RWPE2 (cell line): ENCODE results near the gene NCOA5.

Source experiments
- ATAC-seq: fragments of 200-7000 bp; cut with Tn5 transposase; 3 replicates; pipeline ENCODE4 v1.9.1; 2021; ENCODE audit warnings: low read depth
- DNase-seq: peaks from one replicate; pipeline ENCODE4 v3.0.0-alpha.2; 2020; ENCODE audit warnings: low spot score
- H3K27ac ChIP-seq: fragments of 450-650 bp; 2 replicates; pipeline ENCODE4 v1.5.1; 2017; ENCODE audit warnings: mild to moderate bottlenecking; ENCODE audit not compliant: poor library complexity, severe bottlenecking
- H3K27me3 ChIP-seq: fragments of 250-450 bp; sonication (Bioruptor Pico); 2 replicates; pipeline ENCODE4 v1.5.1; 2021; ENCODE audit warnings: mild to moderate bottlenecking, moderate library complexity; ENCODE audit not compliant: insufficient read depth, poor library complexity, severe bottlenecking
- H3K36me3 ChIP-seq: fragments of 250-450 bp; sonication (Bioruptor Pico); 2 replicates; pipeline ENCODE4 v1.5.1; 2020; ENCODE audit warnings: low read depth, mild to moderate bottlenecking, moderate library complexity
- H3K4me1 ChIP-seq: fragments of 250-450 bp; sonication (Bioruptor Pico); 2 replicates; pipeline ENCODE4 v1.5.1; 2021; ENCODE audit warnings: mild to moderate bottlenecking, moderate library complexity; ENCODE audit not compliant: insufficient read depth, poor library complexity, severe bottlenecking
- H3K4me3 ChIP-seq: fragments of 250-450 bp; sonication (Bioruptor Pico); 2 replicates; pipeline ENCODE4 v1.5.1; 2021; ENCODE audit warnings: mild to moderate bottlenecking, moderate library complexity; ENCODE audit not compliant: severe bottlenecking
- H3K9me3 ChIP-seq: fragments of 250-450 bp; sonication (Bioruptor Pico); 2 replicates; pipeline ENCODE4 v1.5.1; 2021; ENCODE audit warnings: mild to moderate bottlenecking, moderate library complexity; ENCODE audit not compliant: severe bottlenecking
- TF ChIP-seq, protein P1 (sequence below): fragments of 450-650 bp; IDR thresholded peaks from one replicate; pipeline ENCODE4 v1.5.1; 2017; ENCODE audit warnings: mild to moderate bottlenecking, moderate library complexity; ENCODE audit not compliant: poor library complexity, severe bottlenecking

NCOA5 gene

DNA sequence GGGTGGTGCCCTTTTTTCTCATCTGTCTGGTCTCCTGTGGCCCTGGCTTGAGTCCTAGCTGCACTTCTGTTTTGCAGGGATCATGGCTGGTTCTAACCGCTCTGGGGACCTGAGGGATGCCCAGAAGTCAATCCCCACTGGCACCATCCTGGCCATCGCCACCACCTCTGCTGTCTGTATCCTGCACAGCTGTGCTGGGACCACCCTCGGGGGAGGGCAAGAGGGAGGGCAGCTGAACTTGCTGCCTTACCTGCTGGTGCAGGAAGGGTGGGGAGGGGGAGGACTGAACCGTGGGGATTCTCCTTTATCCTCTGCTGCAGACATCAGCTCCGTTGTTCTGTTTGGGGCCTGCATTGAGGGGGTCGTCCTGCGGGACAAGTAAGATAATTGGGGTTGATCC lies 46.2 kb downstream of the NCOA5 start:
- DNase-seq (peak; percentile 75), ATAC-seq (no peak)
- Histone ChIP-seq H3K27ac (no peak overlapping the region), H3K4me3 (no peak overlapping the region), H3K36me3 (no peaks in the 10 kb centered on the region), H3K9me3 (no peaks in the 10 kb centered on the region), H3K4me1 (no peaks in the 10 kb centered on the region), H3K27me3 (peaks cover 30% of the 10 kb centered on the region)
- TF ChIP-seq, protein P1, sequence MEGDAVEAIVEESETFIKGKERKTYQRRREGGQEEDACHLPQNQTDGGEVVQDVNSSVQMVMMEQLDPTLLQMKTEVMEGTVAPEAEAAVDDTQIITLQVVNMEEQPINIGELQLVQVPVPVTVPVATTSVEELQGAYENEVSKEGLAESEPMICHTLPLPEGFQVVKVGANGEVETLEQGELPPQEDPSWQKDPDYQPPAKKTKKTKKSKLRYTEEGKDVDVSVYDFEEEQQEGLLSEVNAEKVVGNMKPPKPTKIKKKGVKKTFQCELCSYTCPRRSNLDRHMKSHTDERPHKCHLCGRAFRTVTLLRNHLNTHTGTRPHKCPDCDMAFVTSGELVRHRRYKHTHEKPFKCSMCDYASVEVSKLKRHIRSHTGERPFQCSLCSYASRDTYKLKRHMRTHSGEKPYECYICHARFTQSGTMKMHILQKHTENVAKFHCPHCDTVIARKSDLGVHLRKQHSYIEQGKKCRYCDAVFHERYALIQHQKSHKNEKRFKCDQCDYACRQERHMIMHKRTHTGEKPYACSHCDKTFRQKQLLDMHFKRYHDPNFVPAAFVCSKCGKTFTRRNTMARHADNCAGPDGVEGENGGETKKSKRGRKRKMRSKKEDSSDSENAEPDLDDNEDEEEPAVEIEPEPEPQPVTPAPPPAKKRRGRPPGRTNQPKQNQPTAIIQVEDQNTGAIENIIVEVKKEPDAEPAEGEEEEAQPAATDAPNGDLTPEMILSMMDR, result no peak

DNA sequence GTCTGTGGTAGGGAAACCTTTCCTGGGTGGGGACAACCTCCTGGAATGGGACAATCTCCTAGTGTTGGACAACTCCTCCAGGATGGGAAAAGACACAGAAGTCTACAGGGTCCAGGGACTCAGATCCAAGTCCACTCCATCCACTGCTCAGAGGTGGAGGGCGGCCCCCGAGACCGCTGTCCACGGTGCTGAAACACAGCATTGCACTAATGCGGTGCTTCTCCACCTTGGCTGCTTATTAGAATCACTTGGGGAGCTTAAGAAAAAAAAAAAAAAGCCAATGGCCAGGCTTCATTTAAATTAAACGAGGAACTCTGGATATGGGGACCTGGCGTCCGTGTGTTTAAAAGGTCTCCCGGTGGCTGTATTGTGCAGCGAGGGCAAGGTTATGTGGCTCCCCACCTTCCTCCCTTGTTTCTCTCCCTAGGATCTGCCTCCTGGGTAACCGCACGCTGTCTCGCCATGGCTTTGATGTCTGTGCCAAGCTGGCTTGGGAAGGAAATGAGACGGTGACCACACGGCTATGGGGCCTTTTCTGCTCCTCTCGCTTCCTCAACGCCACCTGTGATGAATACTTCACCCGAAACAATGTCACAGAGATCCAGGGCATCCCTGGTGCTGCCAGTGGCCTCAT lies 48.7 kb downstream of the NCOA5 start:
- peak; percentile 77 for ATAC-seq
- Histone ChIP-seq H3K4me1 (no peaks in the 10 kb centered on the region), H3K27me3 (peaks cover 23% of the 10 kb centered on the region), H3K9me3 (no peaks in the 10 kb centered on the region), H3K36me3 (no peaks in the 10 kb centered on the region), H3K27ac (no peak overlapping the region), H3K4me3 (no peak overlapping the region)
- peak; percentile 82 for DNase-seq
- TF ChIP-seq, protein P1, result no peak

DNA sequence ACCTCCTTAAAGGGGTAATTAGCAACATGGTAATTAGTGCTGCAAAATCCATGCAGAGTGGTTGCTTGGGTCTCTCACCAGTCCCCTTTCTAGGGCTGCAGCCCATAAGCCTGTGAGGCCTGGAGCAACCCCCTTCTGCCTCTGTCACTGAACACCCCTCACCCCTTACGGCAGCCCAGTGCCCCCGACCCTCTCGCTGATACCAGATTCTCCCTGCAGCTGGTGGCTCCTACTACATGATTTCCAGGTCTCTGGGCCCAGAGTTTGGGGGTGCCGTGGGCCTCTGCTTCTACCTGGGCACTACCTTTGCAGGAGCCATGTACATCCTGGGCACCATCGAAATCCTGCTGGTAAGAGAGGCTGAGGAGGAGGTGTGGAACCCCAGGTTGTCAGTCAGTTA lies 52.7 kb downstream of the NCOA5 start:
- TF ChIP-seq, protein P1, result no peak
- Histone ChIP-seq H3K27ac (no peak overlapping the region), H3K36me3 (no peaks in the 10 kb centered on the region), H3K4me1 (no peaks in the 10 kb centered on the region), H3K27me3 (peaks cover 35% of the 10 kb centered on the region), H3K9me3 (no peaks in the 10 kb centered on the region), H3K4me3 (no peak overlapping the region)
- peak; percentile 71 for DNase-seq
- ATAC-seq, result no peak

DNA sequence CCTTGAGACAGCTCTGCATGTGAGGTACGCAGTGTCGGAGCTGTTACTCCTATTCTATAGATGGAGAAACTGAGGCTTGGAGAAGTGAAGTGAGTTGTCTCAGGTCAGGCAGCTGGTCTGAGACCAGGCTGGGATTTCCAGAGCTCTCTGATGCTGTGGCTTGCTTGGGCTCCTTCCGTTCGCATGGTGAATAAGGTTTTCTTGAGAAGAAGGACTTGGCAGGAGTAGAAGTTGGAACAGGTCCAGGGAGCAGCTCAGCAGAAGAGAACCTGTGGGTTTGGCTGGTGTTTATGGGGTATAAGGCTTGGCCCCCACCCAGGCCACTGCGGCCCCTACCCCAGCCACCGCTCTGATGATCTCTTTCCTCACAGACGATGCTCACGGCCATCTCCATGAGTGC lies 53.4 kb downstream of the NCOA5 start:
- TF ChIP-seq, protein P1, result no peak
- ATAC-seq, result no peak
- H3K27me3 ChIP-seq, result peaks cover 42% of the 10 kb centered on the region

DNA sequence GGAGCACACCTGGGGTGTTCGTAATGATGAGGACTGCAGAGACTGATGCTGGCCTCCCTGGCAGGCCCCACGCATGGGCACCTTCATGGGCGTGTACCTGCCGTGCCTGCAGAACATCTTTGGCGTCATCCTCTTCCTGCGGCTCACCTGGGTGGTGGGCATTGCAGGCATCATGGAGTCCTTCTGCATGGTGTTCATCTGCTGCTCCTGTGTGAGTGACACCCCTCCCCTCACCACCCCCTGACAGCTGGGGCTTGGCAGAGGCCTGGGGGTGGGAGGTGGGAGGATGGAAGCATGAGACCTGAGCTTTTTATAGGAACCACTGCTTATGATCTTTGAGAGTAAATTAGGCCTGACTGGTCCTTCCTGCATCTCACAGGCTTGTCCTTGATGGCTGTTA lies 54.0 kb downstream of the NCOA5 start:
- peak; percentile 70 for DNase-seq
- Histone ChIP-seq H3K9me3 (no peaks in the 10 kb centered on the region), H3K36me3 (no peaks in the 10 kb centered on the region), H3K4me1 (no peaks in the 10 kb centered on the region), H3K27me3 (peaks cover 48% of the 10 kb centered on the region), H3K4me3 (no peak overlapping the region), H3K27ac (no peak overlapping the region)
- no peak for ATAC-seq
- TF ChIP-seq, protein P1, result no peak

More for the DNA sequence above, 53.4 kb downstream of the NCOA5 start:
- Histone ChIP-seq H3K9me3 (no peaks in the 10 kb centered on the region), H3K4me1 (no peaks in the 10 kb centered on the region), H3K36me3 (no peaks in the 10 kb centered on the region), H3K4me3 (no peak overlapping the region), H3K27ac (no peak overlapping the region)
- DNase-seq, result peak; percentile 62
